GM18526 (cell line): ENCODE results near the gene WDR62.

ENCODE experiments used
- POLR2A ChIP-seq: IDR thresholded peaks from 3 replicates; pipeline ENCODE4 v1.6.1; 2011; ENCODE audit not compliant: insufficient read length; ENCODE audit errors: extremely low read depth

WDR62 gene

GRCh38 chr19:36113425-36113824 lies 58.7 kb downstream of the WDR62 start:
- no peak for TF ChIP-seq POLR2A

- TF ChIP-seq POLR2A, result no peak
Observed at GRCh38 chr19:36113894-36114720, 59.4 kb downstream of the WDR62 start.

GRCh38 chr19:36114721-36115452 lies 60.2 kb downstream of the WDR62 start, which contains the start of gene POLR2I:
Gene POLR2I (minus strand): TSS chr19:36114875. CDS start chr19:36114856, 19 bp downstream.
- TF ChIP-seq POLR2A, result peak; percentile 76

- TF ChIP-seq POLR2A, result peak; percentile 64
Observed at GRCh38 chr19:36115453-36116343, 61.0 kb downstream of the WDR62 start, which contains the start of gene TBCB. Gene TBCB (plus strand): TSS chr19:36115468. CDS start chr19:36115561, 93 bp downstream.

- TF ChIP-seq POLR2A, result no peak
Observed at GRCh38 chr19:36116344-36116637, 61.6 kb downstream of the WDR62 start.

GRCh38 chr19:36120092-36120983 lies 65.6 kb downstream of the WDR62 start:
- TF ChIP-seq POLR2A, result no peak

GRCh38 chr19:36120984-36121358 lies 66.3 kb downstream of the WDR62 start:
- TF ChIP-seq POLR2A, result no peak

GRCh38 chr19:36121486-36122124 lies 66.9 kb downstream of the WDR62 start:
- no peak for TF ChIP-seq POLR2A

GRCh38 chr19:36125557-36125956 lies 70.9 kb downstream of the WDR62 start:
- no peak for TF ChIP-seq POLR2A

GRCh38 chr19:36128392-36128736 lies 73.7 kb downstream of the WDR62 start:
- no peak for TF ChIP-seq POLR2A

GRCh38 chr19:36136964-36137686 lies 82.4 kb downstream of the WDR62 start:
- no peak for TF ChIP-seq POLR2A

- no peak for TF ChIP-seq POLR2A
Observed at GRCh38 chr19:36139120-36139472, 84.4 kb downstream of the WDR62 start.

- TF ChIP-seq POLR2A, result peak; percentile 76
Observed at GRCh38 chr19:36139473-36140303, 85.0 kb downstream of the WDR62 start, which contains the start of gene CAPNS1. Gene CAPNS1 (plus strand): TSS chr19:36140066. CDS start chr19:36141012, 946 bp downstream.
